Right forelimb (tissue), 1 donor: ENCODE data around the gene MRPL41.
"Not testable (repeated sequence)": the region's sequence is repeated elsewhere in the genome, so short reads cannot be mapped to it uniquely, and the experiment has no call there.

Source experiments
- DNase-seq: peaks from one replicate; pipeline ENCODE4 v3.0.0-alpha.2; 2018

Gene MRPL41

DNA sequence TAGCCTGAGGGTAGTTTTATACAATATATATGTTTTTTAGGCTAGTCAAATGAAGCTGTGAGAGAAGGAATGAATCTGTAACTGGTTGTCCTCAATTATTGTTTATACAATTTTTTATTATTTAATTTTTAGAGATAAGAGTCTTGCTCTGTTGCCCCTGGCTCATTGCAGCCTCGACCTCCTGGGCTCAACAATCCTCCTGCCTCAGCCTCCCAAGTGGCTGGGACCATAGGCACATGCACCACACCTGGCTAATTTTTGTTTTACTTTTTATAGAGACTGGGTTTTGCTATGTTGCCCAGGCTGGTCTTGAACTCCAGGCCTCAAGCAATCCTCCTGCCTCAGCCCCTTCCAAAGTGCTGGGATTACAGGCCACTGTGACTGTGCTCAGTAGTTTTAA lies 2.7 kb downstream of the MRPL41 start:
- DNase-seq: no peak

GRCh38 chr9:137555179-137555578 lies 3.5 kb downstream of the MRPL41 start:
- DNase-seq: no peak

DNA sequence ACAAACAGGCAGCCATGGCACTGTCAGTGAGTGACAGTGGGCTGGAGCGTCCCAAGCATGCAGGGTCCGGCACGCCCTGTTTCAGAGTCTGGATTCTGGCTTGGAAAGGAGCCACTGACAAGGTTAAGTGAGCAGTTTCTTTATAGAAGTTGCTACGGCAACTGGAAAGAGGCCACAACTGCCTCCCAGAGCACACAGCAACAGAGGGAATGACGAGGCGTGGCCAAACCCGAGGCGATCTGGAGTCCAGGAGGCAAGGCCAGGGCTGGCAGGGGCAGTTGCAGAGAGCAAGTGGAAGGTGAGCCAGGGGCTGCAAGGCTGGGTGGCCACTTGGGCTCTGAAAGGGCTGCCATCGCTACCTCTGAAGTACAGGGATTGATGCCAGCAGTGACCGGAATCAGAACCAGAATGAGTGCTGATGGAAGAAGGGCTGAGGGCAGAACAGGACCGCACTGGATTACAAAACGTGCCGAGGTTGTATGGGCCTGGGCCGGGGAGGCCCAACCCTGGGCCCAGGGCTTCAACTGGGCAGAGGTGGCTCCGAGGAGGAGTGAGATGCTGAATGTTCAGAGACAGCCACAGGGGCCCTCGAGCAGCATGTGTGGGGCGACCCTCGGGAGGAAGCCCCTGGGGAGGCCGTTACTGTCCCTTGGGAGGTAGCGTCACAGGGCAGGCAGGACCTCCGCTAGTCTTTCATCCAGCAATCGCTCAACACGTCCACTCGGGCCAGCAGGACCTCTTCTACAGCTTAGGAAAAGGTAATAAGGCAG lies 4.6 kb downstream of the MRPL41 start:
- DNase-seq: no peak

DNA sequence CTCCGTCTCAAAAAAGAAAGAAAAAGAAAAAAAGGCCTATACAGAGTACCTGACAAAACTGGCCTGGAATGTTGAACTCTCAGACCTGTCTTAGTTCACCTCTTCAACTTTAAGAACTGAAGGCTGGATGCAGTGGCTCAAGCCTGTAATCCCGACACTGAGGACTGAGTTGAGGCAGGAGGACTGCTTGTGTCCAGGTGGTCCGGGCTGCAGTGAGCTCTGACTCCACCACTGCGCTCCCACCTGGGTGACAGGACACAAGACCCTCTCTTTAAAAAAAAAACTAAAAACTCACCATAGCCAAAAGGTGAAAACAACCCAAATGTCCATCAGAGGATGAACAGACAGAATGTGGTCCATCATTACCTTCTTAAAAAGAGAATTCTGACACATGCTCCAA lies 6.4 kb downstream of the MRPL41 start:
- no peak for DNase-seq

GRCh38 chr9:137564134-137564533 lies 12.5 kb downstream of the MRPL41 start:
- no peak for DNase-seq

- no peak for DNase-seq
These were observed 13.2 kb downstream of the MRPL41 start for GRCh38 chr9:137564817-137565411.

DNA sequence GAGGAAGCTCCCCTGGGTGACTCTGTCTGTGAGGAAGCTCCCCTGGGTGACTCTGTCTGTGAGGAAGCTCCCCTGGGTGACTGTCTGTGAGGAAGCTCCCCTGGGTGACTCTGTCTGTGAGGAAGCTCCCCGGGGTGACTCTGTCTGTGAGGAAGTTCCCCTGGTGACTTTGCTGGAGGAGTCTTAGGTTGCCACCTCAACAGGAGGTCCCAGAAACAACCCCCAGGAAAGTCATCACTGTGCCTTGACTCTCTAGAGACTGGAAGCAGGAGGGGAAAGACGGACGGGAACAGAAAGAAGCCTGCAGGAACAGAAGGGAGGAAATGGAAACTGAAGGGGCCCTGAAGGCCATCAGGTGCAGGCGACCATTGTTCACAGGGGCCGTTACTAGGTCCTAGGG lies 16.8 kb downstream of the MRPL41 start:
- not testable (repeated sequence) for DNase-seq

DNA sequence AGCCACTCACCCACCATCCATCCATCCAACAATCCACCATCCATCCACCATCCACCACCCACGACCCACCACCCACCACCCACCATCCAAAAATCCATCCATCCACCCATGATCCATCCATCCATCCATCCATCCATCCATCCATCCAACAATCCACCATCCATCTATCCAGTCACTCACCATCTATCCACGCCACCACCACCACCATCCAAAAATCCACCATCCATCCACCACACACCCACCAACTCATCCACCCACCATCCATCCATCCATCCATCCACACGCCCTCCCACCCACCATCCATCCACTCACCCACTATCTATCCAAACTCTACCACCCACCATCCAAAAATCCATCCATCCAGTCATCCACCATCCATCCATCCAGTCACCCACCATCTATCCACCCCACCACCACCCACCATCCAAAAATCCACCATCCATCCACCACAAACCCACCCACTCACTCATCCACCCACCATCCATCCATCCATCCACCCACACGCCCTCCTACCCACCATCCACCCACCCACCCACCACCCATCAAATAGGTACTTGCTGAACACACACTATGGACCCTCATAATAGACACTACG lies 18.0 kb downstream of the MRPL41 start:
- no peak for DNase-seq

DNA sequence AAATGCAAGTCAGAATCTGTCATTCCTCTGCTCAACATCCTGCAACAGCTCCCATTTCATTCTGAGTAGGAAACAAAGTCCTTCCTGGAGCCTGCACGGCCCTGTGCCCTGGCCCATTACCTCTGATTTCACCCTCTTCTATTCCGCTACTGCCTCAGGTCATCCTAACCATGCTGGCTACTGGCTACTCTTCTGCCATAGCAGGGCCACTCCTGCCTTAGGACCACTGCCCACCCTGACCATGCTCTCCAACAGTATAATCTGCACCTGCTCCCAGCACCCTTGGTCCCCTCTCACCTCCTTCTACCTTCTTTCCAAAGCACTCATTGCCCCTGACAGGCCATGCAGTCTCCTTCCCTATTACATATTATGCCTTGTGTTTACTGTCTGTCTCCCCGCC lies 18.9 kb downstream of the MRPL41 start:
- DNase-seq: no peak

DNA sequence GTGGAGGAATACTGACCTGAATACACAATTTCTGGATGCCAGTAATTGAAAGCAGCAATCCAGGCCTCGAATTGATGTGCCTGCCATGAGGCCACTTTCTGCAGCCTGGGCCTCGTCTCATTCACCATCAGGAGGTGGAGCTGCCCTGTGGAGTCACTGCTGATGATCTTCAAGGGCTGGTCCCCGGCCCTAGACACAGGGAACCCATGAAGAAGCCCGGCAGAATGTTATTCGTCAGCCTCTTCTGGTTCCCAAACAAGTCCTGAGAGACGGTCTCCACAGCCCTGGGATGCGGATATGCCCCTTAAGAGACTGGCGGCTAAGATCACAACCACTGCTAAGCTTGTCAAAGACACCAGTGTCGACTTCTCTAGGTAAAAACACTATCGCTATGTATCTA lies 22.5 kb downstream of the MRPL41 start:
- no peak for DNase-seq

GRCh38 chr9:137575364-137575715 lies 23.7 kb downstream of the MRPL41 start:
- DNase-seq: no peak

GRCh38 chr9:137575716-137576411 lies 24.2 kb downstream of the MRPL41 start:
- DNase-seq: no peak

DNA sequence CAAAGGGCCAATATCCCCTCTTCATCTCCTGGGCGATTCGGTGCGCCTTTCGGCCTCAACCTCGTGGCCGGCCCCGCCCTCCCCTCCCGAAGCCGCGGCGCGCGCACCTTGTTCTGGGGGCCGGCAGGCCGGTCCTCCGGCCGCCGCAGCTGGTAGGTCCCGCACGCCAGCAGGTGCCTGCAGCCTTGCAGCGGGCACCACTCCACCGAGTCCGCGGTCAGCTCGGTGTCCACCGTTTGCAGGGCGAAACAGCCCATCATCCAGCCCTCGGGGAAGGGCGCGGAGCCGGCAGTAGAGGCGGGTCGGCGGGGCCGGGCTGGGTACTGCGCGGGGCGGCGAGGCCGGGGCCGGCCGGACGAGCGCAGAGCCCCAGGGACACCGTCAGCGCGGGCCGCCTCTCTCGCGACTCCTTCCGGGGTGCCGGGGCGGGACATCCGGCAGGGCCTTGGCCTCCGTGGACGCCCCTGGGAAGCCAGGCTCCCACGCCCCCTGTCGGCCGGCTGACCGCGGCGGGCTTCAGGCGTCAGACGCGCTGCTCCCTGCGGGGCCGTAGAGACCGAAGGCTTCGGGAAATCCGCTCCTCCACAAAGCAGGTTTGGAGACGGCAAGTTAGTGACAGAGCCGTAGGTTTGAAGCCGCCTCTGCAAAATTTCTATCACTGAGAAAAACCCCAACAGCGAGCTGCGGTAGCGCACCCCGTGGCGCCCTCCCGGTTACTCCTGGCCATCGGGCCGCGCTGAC lies 27.0 kb downstream of the MRPL41 start, which contains the start of gene DPH7:
DPH7 (minus strand) TSS at position 408 of the 741 bp plus-strand sequence; CDS start at position 260, 148 bp downstream.
- DNase-seq: peak; percentile 98

- DNase-seq: no peak
These were observed 27.6 kb downstream of the MRPL41 start for GRCh38 chr9:137579259-137579604.

- no peak for DNase-seq
These were observed 28.7 kb downstream of the MRPL41 start for GRCh38 chr9:137580209-137580953.

GRCh38 chr9:137580954-137581322 lies 29.3 kb downstream of the MRPL41 start:
- no peak for DNase-seq

DNA sequence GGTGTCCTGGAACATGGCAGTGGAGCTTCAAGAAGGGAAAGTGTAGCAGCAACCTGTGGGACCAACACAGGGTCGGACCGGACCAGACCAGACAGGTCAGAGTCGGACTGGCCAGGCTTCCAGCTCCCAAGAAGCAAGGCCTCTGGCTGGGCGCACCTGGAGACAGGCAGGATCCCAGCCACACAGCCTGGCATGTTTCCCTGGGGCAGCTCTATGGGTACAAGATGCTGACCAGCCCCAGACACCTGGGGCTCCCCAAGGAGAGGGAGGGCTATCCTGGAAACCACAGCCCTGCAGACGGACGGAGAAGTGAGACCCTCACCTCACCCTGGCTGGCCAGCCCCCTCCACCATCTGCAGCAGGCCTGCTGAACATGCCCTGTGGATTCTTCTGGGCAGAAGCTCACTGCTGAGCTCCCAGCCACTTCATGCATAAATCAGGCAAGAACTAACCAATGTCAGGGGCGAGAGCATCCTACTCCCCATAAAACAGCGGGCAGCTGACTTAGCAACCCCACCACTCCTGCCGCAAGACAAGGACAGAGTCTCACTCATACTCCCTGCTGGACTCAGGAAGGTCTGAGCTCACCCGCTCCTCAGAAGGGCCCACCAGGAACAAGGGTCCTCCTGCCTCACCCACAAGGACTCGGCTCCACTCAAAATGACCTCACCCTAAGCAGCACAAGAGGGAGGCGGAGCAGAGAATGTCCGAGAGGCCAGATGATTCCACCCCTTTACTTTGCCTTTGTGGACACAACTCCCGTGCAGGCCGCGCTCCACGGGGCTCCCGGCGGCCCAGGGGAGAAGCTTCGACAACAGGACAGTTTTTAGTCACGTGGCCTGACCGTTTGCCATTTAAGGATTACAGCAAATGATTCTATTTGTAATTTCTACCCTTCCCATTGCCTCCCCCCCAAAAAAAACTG lies 29.9 kb downstream of the MRPL41 start:
- DNase-seq: no peak

DNA sequence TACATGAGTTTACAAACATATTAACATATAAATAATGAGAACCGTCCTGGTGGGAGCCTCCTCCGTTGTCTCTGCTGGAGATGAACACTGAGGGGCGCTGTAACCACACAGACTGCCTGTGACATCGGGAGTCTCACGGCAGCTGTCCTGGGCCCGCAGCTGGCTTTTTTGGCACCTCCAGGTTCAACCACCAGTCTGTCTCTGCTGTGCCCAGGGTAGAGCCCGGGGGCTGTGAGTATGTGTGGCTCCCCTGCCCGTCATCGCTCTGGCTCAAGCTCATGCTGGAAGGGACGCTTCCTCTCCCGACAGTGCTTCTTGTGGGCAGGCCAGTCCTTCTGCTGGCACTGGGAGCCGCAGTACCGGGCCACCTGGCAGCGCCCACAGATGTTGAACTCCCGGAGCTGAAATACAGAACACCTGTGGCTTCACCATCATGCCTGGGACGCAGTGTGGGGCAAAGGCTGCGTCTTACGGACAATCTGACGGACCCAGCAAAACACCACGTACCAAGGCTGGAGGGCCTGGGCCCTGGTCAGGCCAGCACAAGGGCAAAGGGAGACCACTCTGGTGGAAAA lies 30.7 kb downstream of the MRPL41 start:
- DNase-seq: no peak

DNA sequence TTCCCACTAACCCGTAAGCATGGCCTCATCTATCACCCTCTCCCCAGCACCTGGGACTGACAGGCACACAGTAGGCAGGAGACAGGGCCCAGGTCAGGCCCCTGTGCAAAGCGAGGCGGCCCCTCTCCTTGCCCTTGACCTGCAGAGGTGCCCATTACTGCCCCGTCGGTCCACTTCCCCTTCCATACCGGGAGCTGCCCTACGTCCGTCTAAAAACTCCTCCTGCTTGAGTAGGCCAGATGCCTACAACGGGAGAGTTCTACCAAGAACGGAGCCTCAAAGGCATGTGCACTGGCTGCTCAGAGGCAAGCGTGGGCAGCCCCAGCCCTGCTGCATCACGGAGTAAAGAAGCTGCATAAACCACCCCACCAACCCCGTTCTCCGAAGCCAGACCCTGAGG lies 31.7 kb downstream of the MRPL41 start:
- DNase-seq: no peak

- no peak for DNase-seq
These were observed 32.3 kb downstream of the MRPL41 start for GRCh38 chr9:137583957-137584356.

GRCh38 chr9:137586854-137587253 lies 35.2 kb downstream of the MRPL41 start:
- no peak for DNase-seq
